HG02938 (cell line): ENCODE results near the gene BTNL9.
"Not testable (repeated sequence)": the region's sequence is repeated elsewhere in the genome, so short reads cannot be mapped to it uniquely, and the experiment has no call there.

ENCODE experiments used
- ATAC-seq: cut with Tn5 transposase; IDR thresholded peaks from one replicate; pipeline ENCODE4 v1.9.1; 2021; ENCODE audit warnings: mild to moderate bottlenecking, moderate library complexity; ENCODE audit not compliant: unreplicated experiment

The BTNL9 gene

GRCh38 chr5:181042036-181042713 lies 2.1 kb downstream of the BTNL9 start:
- no peak for ATAC-seq

GRCh38 chr5:181042722-181043121 lies 2.7 kb downstream of the BTNL9 start:
- no peak for ATAC-seq

GRCh38 chr5:181043285-181044092 lies 3.4 kb downstream of the BTNL9 start:
- ATAC-seq = no peak

GRCh38 chr5:181044093-181044599 lies 4.1 kb downstream of the BTNL9 start:
- ATAC-seq = no peak

- no peak for ATAC-seq
Measured at GRCh38 chr5:181044662-181045305, 4.7 kb downstream of the BTNL9 start.

GRCh38 chr5:181045316-181045715 lies 5.2 kb downstream of the BTNL9 start:
- ATAC-seq = no peak

- ATAC-seq = not testable (repeated sequence)
Measured at GRCh38 chr5:181045857-181046256, 5.8 kb downstream of the BTNL9 start.

- no peak for ATAC-seq
Measured at GRCh38 chr5:181047288-181047687, 7.2 kb downstream of the BTNL9 start.

- ATAC-seq = no peak
Measured at GRCh38 chr5:181047921-181048320, 7.9 kb downstream of the BTNL9 start.

GRCh38 chr5:181050016-181050415 lies 9.9 kb downstream of the BTNL9 start:
- ATAC-seq = no peak

- no peak for ATAC-seq
Measured at GRCh38 chr5:181051841-181052671, 12.0 kb downstream of the BTNL9 start.

- no peak for ATAC-seq
Measured at GRCh38 chr5:181052672-181053487, 12.8 kb downstream of the BTNL9 start.

- no peak for ATAC-seq
Measured at GRCh38 chr5:181053488-181054121, 13.5 kb downstream of the BTNL9 start.

GRCh38 chr5:181054138-181054537 lies 14.1 kb downstream of the BTNL9 start:
- ATAC-seq = no peak

GRCh38 chr5:181054871-181055459 lies 14.9 kb downstream of the BTNL9 start:
- ATAC-seq = no peak

GRCh38 chr5:181056431-181056830 lies 16.4 kb downstream of the BTNL9 start:
- ATAC-seq = no peak

- no peak for ATAC-seq
Measured at GRCh38 chr5:181058321-181058720, 18.3 kb downstream of the BTNL9 start.

- no peak for ATAC-seq
Measured at GRCh38 chr5:181058786-181059296, 18.8 kb downstream of the BTNL9 start.
